Measurements from ENCODE around the gene SRGAP1.
"Not testable (repeated sequence)": the region's sequence is repeated elsewhere in the genome, so short reads cannot be mapped to it uniquely, and the experiment has no call there.

SRGAP1 gene

DNA sequence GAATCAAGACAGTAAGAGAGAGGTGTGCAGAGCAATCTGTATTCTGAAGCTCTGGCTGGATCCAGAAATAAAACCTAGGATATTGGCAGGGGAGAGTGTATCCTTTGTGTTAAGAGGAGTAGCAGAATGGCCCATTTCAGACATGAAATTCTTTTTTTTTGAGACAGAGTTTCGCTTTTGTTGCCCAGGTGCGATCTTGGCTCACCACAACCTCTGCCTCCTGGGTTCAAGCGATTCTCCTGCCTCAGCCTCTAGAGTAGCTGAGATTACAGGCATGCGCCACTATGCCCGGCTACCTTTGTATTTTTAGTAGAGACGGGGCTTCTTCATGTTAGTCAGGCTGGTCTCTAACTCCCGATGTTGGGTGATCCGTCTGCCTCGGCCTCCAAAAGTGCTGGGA, 6.1 kb upstream of the SRGAP1 start:
- H3K27ac ChIP-seq (replicated peaks): no peak overlapping the region
- TF ChIP-seq REST (IDR thresholded peaks at IDR 0.05; ENCODE audit: insufficient replicate concordance, low read depth): no peak
- TF ChIP-seq GABPA (IDR thresholded peaks at IDR 0.05; ENCODE audit: low read depth): no peak
- TF ChIP-seq, protein P1, sequence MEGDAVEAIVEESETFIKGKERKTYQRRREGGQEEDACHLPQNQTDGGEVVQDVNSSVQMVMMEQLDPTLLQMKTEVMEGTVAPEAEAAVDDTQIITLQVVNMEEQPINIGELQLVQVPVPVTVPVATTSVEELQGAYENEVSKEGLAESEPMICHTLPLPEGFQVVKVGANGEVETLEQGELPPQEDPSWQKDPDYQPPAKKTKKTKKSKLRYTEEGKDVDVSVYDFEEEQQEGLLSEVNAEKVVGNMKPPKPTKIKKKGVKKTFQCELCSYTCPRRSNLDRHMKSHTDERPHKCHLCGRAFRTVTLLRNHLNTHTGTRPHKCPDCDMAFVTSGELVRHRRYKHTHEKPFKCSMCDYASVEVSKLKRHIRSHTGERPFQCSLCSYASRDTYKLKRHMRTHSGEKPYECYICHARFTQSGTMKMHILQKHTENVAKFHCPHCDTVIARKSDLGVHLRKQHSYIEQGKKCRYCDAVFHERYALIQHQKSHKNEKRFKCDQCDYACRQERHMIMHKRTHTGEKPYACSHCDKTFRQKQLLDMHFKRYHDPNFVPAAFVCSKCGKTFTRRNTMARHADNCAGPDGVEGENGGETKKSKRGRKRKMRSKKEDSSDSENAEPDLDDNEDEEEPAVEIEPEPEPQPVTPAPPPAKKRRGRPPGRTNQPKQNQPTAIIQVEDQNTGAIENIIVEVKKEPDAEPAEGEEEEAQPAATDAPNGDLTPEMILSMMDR (IDR thresholded peaks at IDR 0.05; ENCODE audit: insufficient read depth, low read length): no peak
- no peak for TF ChIP-seq POLR2AphosphoS5 (IDR thresholded peaks at IDR 0.05; ENCODE audit: low read depth)
- H3K4me3 ChIP-seq (replicated peaks; ENCODE audit: insufficient read depth, low read length): no peak overlapping the region
- peaks cover 2% of the 10 kb centered on the region for H3K27me3 ChIP-seq (ENCODE audit: insufficient read depth, poor library complexity, severe bottlenecking)
- DNase-seq (ENCODE audit: low read depth in 1 of 2, low spot score in 1 of 2): no peak

DNA sequence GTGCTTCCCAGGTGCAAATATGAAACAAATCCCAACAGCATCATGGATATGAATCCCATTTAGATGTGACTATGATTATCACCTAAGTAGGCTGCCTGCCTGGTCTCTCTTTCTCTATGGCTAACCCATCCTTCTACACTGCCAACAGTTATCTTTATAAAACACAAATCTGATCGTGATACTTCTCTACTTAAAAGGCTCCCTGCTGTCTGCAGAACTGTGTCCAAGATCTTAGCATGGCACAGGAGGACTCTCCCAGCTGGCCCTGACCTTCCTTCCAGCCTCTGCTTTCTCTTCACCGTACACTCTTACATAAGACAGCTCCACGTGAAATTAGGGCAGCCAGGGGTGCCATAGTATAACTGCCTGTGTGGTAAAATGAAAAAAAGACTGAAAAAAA, 3.5 kb upstream of the SRGAP1 start:
- DNase-seq (ENCODE audit: low read depth in 1 of 2, low spot score in 1 of 2): no peak
- TF ChIP-seq REST (IDR thresholded peaks at IDR 0.05; ENCODE audit: insufficient replicate concordance, low read depth) (no peak), SPI1 (IDR thresholded peaks at IDR 0.05; ENCODE audit: borderline replicate concordance, low read depth) (no peak), POLR2AphosphoS5 (IDR thresholded peaks at IDR 0.05; ENCODE audit: low read depth) (no peak), GABPA (IDR thresholded peaks at IDR 0.05; ENCODE audit: low read depth) (no peak)
- TF ChIP-seq, protein P1 (IDR thresholded peaks at IDR 0.05; ENCODE audit: insufficient read depth, low read length): no peak
- Histone ChIP-seq H3K27ac (replicated peaks) (no peak overlapping the region), H3K27me3 (ENCODE audit: insufficient read depth, poor library complexity, severe bottlenecking) (peaks cover 2% of the 10 kb centered on the region), H3K4me3 (replicated peaks; ENCODE audit: insufficient read depth, low read length) (no peak overlapping the region)

DNA sequence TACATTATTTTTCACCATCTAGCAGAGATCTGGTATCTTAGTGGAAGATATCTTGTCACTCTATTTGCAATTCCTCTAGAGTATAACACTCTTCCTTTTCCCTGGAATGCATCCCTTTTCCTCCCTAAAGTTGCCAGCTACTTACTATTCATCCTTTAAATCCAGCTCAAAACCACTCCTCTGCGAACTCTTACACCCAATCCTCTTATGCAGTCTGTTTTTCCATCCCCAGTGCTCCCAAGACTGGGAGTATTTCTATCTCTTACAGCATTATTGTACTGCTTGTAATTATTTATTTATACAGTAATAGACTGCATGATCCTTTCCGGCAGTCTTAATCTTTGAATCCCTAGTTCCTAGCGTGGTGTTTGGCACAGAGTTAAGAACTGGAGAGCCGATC, 2.9 kb upstream of the SRGAP1 start:
- no peak for DNase-seq (ENCODE audit: low read depth in 1 of 2, low spot score in 1 of 2)
- Histone ChIP-seq H3K27me3 (ENCODE audit: insufficient read depth, poor library complexity, severe bottlenecking) (peaks cover under 1% of the 10 kb centered on the region), H3K27ac (replicated peaks) (no peak overlapping the region), H3K4me3 (replicated peaks; ENCODE audit: insufficient read depth, low read length) (no peak overlapping the region)
- TF ChIP-seq, protein P1 (IDR thresholded peaks at IDR 0.05; ENCODE audit: insufficient read depth, low read length): no peak
- no peak for TF ChIP-seq SPI1 (IDR thresholded peaks at IDR 0.05; ENCODE audit: borderline replicate concordance, low read depth)
- TF ChIP-seq POLR2AphosphoS5 (IDR thresholded peaks at IDR 0.05; ENCODE audit: low read depth): no peak
- no peak for TF ChIP-seq REST (IDR thresholded peaks at IDR 0.05; ENCODE audit: insufficient replicate concordance, low read depth)
- no peak for TF ChIP-seq GABPA (IDR thresholded peaks at IDR 0.05; ENCODE audit: low read depth)

DNA sequence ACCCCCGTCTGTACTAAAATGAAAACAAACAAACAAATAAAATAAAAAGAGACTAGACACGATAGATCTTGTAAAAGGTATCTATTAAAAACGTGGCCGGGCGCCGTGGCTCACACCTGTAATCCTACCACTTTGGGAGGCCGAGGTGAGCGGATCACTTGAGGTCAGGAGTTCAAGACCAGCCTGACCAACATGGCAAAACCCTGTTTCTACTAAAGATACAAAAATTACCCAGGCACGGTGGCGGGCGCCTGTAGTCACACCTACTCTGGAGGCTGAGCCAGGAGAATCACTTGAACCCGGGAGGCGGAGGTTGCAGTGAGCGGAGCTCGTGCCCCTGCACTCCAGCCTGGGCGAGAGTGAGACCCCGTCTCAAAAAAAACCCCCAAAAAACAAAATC, 1.8 kb upstream of the SRGAP1 start:
- not testable (repeated sequence) for H3K27ac ChIP-seq (replicated peaks); H3K4me3 ChIP-seq (replicated peaks; ENCODE audit: insufficient read depth, low read length); H3K27me3 ChIP-seq (ENCODE audit: insufficient read depth, poor library complexity, severe bottlenecking); DNase-seq (ENCODE audit: low read depth in 1 of 2, low spot score in 1 of 2)

All from HL-60 (cell line).